Upper lobe of left lung (tissue), 6 donors: ENCODE data around the gene GPR176. TPM values are rescaled to one million over a fixed set of nuclear protein-coding genes. Genes with fewer than 3 reads are reported as not detected.

Experiments
- ATAC-seq, 2 donors: fragments of 200-7000 bp; cut with Tn5 transposase; one replicate each; pipeline ENCODE4 v1.9.1; 2022; ENCODE audit warnings: mild to moderate bottlenecking in 2 of 2, moderate library complexity in 2 of 2; ENCODE audit not compliant: low FRiP score in 2 of 2
- DNase-seq, 2 donors: peaks; one replicate each; pipeline ENCODE4 v3.0.0-alpha.2; 2019 to 2020
- H3K27ac ChIP-seq, 4 donors: fragments of 200-600 bp; sonication (generic); one replicate each; pipeline ENCODE4 v1.5.1; 2016 to 2019
- H3K27me3 ChIP-seq, 4 donors: fragments of 200-600 bp; sonication (generic); one replicate each; pipeline ENCODE4 v1.5.1; 2017 to 2019
- H3K36me3 ChIP-seq, 4 donors: fragments of 200-600 bp; sonication (generic); one replicate each; pipeline ENCODE4 v1.5.1; 2016 to 2019
- H3K4me1 ChIP-seq, 4 donors: fragments of 200-600 bp; sonication (generic); one replicate each; pipeline ENCODE4 v1.5.1; 2018 to 2019
- H3K4me3 ChIP-seq, 4 donors: fragments of 200-600 bp; sonication (generic); one replicate each; pipeline ENCODE4 v1.5.1; 2017 to 2019; ENCODE audit warnings: mild to moderate bottlenecking in 2 of 4, moderate library complexity in 1 of 4
- H3K9me3 ChIP-seq, 4 donors: fragments of 200-600 bp; sonication (generic); one replicate each; pipeline ENCODE4 v1.5.1; 2018 to 2019
- EP300 ChIP-seq, 4 donors: sonication (generic); formaldehyde crosslinking; IDR thresholded peaks; one replicate each; pipeline ENCODE4 v1.5.1; 2017; ENCODE audit warnings: antibody characterized with exemption in 4 of 4, control low read depth in 2 of 4
- POLR2A ChIP-seq, 4 donors: fragments of 450-650 bp; IDR thresholded peaks; one replicate each; pipeline ENCODE4 v1.5.1; 2016 to 2017; ENCODE audit warnings: antibody characterized with exemption in 4 of 4, mild to moderate bottlenecking in 2 of 4
- POLR2AphosphoS5 ChIP-seq, 2 donors: sonication (generic); formaldehyde crosslinking; IDR thresholded peaks; one replicate each; pipeline ENCODE4 v1.5.1; 2017; ENCODE audit warnings: antibody characterized with exemption in 2 of 2
- WGBS, 2 donors: methylation state at CpG; one replicate each; pipeline ENCODE4 v1.1.5; 2017 to 2018; 5-methylcytosine and 5-hydroxymethylcytosine counted together
- total RNA-seq, 6 donors: library from RNA; depleted of rRNA in 4 of 6; stranded (reverse); fragments of >200 nt in 4 of 6; gene quantifications; one replicate each; pipeline versions ENCODE4 v1.1.0 to v1.2.1, GENCODE V29; 2016 to 2021
- TF ChIP-seq, protein P1 (sequence below), 6 experiments: fragments of 450-650 bp in 4 of 6; fragments of 200-600 bp in 2 of 6; sonication (generic) in 2 of 6; IDR thresholded peaks; one replicate each; pipeline ENCODE4 v1.5.1; 2016 to 2019; ENCODE audit warnings: antibody characterized with exemption in 6 of 6
- donor health status: DM: no; HTN: no; CAD: no; lungs with moderate emphysema.
- donor health status: DM: no; HTN: yes; CAD: no; lungs with severe emphysema.

The GPR176 gene
- total RNA-seq, 6 donors from 2014 or later = 1.4 to 12.0 (median 4.9) TPM

DNA sequence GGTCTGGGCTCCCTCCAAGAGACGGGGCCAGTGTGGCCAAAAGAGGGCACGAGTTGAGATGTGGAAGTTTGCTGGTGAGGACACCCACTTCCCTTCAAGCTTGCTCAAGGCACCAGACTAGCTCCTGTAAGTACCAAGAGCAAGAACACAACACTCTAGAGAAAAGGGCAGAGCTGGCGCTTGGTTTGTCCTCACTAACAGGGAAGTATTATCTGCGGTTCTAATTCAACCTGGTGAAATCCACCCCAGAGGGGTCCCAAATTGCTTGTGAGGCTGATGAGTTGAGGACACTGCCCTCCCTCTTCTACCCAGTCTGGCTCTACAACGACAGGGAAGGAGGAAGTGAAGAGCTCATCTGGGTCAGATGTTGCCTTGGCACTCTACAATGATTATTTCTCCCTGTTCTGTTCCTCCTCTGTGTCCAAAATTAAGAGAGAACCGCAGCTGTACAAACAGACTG, 120.5 kb downstream of the GPR176 start:
- H3K4me1 ChIP-seq = no peaks in the 10 kb centered on the region
- ATAC-seq (peak; percentile 53 to 68), DNase-seq (peak in 1 of 2 donors; percentile 41)
- TF ChIP-seq, protein P1, sequence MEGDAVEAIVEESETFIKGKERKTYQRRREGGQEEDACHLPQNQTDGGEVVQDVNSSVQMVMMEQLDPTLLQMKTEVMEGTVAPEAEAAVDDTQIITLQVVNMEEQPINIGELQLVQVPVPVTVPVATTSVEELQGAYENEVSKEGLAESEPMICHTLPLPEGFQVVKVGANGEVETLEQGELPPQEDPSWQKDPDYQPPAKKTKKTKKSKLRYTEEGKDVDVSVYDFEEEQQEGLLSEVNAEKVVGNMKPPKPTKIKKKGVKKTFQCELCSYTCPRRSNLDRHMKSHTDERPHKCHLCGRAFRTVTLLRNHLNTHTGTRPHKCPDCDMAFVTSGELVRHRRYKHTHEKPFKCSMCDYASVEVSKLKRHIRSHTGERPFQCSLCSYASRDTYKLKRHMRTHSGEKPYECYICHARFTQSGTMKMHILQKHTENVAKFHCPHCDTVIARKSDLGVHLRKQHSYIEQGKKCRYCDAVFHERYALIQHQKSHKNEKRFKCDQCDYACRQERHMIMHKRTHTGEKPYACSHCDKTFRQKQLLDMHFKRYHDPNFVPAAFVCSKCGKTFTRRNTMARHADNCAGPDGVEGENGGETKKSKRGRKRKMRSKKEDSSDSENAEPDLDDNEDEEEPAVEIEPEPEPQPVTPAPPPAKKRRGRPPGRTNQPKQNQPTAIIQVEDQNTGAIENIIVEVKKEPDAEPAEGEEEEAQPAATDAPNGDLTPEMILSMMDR (IDR thresholded peaks at IDR 0.05) = no peak
- TF ChIP-seq POLR2A (IDR thresholded peaks at IDR 0.05) (no peak), POLR2AphosphoS5 (IDR thresholded peaks at IDR 0.05) (no peak), EP300 (IDR thresholded peaks at IDR 0.05) (no peak)
- no peaks in the 10 kb centered on the region for H3K27me3 ChIP-seq
- H3K4me3 ChIP-seq = no peak overlapping the region
- 61 to 67% methylated on average over 6 of the region's 6 CpGs for WGBS, 2 donors
- no peaks in the 10 kb centered on the region for H3K36me3 ChIP-seq
- H3K9me3 ChIP-seq = no peaks in the 10 kb centered on the region
- no peak overlapping the region for H3K27ac ChIP-seq

DNA sequence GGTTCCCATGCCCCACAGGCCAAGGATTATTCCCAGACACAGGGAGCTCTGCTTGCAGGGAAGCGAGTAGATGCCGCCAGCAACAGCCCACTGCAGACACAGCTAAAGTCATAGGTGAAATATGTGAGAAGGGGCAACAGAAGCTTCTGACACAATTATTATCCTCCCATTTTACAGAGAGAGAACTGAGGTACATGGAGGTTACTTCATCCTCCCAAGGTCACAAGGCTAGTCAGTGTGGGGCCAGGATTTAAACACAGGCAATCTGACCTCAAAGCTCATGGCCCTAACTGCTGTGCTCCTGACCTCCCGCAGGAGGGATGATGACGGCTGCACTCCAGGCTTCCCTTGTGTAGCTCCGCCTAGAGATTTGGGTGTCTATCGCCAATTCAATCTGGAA, 121.7 kb downstream of the GPR176 start:
- WGBS, 2 donors = 92 to 95% methylated on average over 6 of the region's 6 CpGs
- no peaks in the 10 kb centered on the region for H3K4me1 ChIP-seq
- H3K27me3 ChIP-seq = no peaks in the 10 kb centered on the region
- no peaks in the 10 kb centered on the region for H3K9me3 ChIP-seq
- ATAC-seq (no peak), DNase-seq (no peak)
- TF ChIP-seq POLR2A (IDR thresholded peaks at IDR 0.05) (no peak), POLR2AphosphoS5 (IDR thresholded peaks at IDR 0.05) (no peak), EP300 (IDR thresholded peaks at IDR 0.05) (no peak)
- H3K27ac ChIP-seq = no peak overlapping the region
- H3K36me3 ChIP-seq = no peaks in the 10 kb centered on the region
- H3K4me3 ChIP-seq = no peak overlapping the region

DNA sequence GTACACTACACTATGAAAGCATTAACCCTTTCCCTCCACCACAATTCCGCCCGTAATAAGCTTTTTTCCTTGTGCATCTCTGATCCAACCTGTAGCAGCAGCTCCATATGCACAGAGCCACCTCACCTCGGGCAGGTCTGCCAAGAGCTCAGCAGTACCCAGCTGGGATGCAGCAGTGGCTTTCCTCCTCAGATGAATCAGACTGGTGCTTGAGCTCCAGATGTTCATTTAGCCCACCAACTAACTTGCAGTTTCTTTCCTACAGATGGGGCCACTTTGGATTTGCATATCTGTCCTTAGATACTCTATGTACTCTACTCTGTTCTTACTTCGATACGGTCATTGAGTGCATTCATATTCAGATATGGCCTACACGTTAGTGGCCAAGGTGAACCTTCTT, 122.7 kb downstream of the GPR176 start:
- peaks cover 0 to 3% (median 0%) of the 10 kb centered on the region in 4 donors for H3K4me1 ChIP-seq
- H3K4me3 ChIP-seq = no peak overlapping the region
- no peaks in the 10 kb centered on the region for H3K36me3 ChIP-seq
- no peaks in the 10 kb centered on the region for H3K27me3 ChIP-seq
- TF ChIP-seq, protein P1 (IDR thresholded peaks at IDR 0.05) = no peak
- TF ChIP-seq POLR2A (IDR thresholded peaks at IDR 0.05) (no peak), POLR2AphosphoS5 (IDR thresholded peaks at IDR 0.05) (no peak), EP300 (IDR thresholded peaks at IDR 0.05) (no peak)
- no peak for ATAC-seq
- H3K27ac ChIP-seq = no peak overlapping the region
- DNase-seq = no peak
- 88 to 91% methylated on average over 6 of the region's 6 CpGs for WGBS, 2 donors
- H3K9me3 ChIP-seq = no peaks in the 10 kb centered on the region

DNA sequence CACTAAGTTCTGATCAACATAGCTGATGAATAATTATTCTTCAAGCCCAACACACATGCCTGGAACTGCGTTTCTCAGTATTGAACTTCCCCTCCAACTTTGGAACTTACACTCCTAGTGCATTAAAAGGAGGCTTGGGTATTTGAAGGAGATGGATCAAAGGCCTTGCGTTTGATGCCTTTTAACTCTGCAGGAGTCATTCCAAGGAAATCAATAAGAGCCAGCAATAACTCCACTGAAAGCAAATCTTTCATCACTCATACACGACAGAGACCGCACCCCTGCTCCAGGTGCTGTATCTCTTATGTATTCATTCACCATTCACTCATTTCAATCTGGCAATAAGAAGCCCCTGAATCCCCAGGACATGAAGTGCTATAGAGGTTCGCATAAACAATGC, 123.5 kb downstream of the GPR176 start:
- Histone ChIP-seq H3K9me3 (no peaks in the 10 kb centered on the region), H3K36me3 (no peaks in the 10 kb centered on the region), H3K4me3 (no peak overlapping the region), H3K4me1 (peaks cover 0 to 3% (median 0%) of the 10 kb centered on the region in 4 donors), H3K27me3 (no peaks in the 10 kb centered on the region), H3K27ac (no peak overlapping the region)
- TF ChIP-seq, protein P1 (IDR thresholded peaks at IDR 0.05) = no peak
- TF ChIP-seq POLR2A (IDR thresholded peaks at IDR 0.05) = no peak
- DNase-seq (no peak), ATAC-seq (no peak)
- WGBS, 2 donors = 94 to 95% methylated on average over 5 of the region's 5 CpGs

DNA sequence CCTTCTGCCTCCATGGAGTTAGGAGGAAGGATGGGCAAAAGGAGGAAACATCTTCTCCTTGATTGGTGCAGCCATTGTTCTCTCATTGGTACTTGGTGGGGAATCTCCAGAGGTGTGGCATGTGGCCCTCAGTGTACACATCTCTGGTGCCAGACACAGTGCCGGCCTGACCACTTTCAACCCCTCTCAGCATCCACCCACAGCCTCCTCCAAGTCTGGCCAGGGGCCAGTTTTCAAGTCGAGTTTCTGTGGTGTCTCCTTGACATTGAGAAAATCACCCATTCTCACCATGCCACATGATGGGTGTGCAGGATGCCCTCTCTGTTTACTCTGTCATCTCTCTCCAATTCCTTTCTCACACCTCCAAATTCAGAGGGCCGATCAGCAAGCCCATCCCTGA, 124.6 kb downstream of the GPR176 start:
- H3K27ac ChIP-seq = no peak overlapping the region

More for the DNA sequence above, 124.6 kb downstream of the GPR176 start:
- TF ChIP-seq POLR2AphosphoS5 (IDR thresholded peaks at IDR 0.05) = no peak
- TF ChIP-seq EP300 (IDR thresholded peaks at IDR 0.05) = no peak
- no peak for TF ChIP-seq POLR2A (IDR thresholded peaks at IDR 0.05)
- TF ChIP-seq, protein P1 (IDR thresholded peaks at IDR 0.05) = no peak
- no peaks in the 10 kb centered on the region for H3K27me3 ChIP-seq
- DNase-seq (no peak), ATAC-seq (no peak)
- peaks cover 0 to 3% (median 0%) of the 10 kb centered on the region in 4 donors for H3K4me1 ChIP-seq
- H3K36me3 ChIP-seq = no peaks in the 10 kb centered on the region
- no peak overlapping the region for H3K4me3 ChIP-seq
- WGBS, 2 donors = 47 to 49% methylated on average over 3 of the region's 3 CpGs
- H3K9me3 ChIP-seq = no peaks in the 10 kb centered on the region
